HG02642 (cell line): ENCODE measurements around the gene FAM118B.

Experiments
- ATAC-seq: cut with Tn5 transposase; IDR thresholded peaks from one replicate; pipeline ENCODE4 v1.9.1; 2021; ENCODE audit warnings: mild to moderate bottlenecking; ENCODE audit not compliant: unreplicated experiment, poor library complexity

Gene FAM118B

GRCh38 chr11:126211236-126212088 lies at the start of gene FAM118B, which contains the start of gene RPUSD4:
Gene FAM118B, plus strand, starts transcription at chr11:126211782. Its CDS starts 23,220 bp downstream, at chr11:126235002.
Gene RPUSD4, minus strand, starts transcription at chr11:126211650. Its CDS starts 12 bp downstream, at chr11:126211638.
- peak; percentile 97 for ATAC-seq

- no peak for ATAC-seq
Measured at GRCh38 chr11:126162306-126163030, 49.1 kb upstream of the FAM118B start.

DNA sequence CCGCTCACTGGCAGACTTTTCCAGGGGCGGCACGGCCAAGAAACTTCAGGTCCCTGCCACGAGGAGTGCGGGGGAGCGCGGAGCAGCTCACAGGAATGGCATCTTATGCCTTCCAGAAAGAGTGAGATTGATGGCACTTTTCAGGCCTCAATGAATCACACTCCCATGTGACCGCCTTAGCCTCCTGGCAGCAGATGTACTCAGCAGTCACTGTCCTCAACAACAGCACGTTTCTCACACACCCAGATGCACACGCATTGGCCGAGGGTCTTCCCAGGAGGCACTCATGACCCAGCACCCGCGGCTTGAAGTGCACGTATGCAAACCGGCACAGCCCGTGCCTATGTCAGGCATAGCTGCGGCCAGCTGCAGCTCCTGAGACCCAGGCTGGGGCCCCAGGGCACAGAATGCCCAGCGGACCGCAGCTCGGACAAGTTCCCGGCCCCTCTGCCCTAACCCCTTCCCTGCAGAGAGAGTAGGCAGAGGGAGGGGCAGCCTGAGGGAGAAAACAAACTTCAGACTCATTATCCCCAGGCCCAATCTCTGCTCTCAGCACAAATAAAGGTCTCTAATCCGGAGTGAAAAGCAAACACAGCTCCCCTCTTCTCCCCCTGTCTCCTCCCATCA lies 48.4 kb upstream of the FAM118B start:
- ATAC-seq = no peak

DNA sequence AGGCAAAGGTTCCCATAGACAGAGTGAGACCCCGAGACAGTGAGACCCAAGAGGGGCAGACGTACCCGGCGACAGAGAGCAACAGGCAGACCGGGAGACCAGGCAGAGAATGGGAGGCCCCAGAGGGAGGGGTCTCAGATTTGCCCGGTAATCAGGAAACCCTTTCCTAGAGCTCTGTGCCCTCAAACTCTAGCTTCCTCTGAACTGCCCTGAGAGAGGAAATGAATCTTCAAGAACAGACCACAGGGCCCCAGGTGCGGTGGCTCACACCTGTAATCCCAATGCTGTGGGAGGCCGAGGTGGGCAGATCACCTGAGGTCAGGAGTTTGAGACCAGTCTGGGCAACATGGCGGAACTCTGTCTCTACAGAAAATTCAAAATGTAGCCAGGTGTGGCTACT lies 47.8 kb upstream of the FAM118B start:
- no peak for ATAC-seq

GRCh38 chr11:126164781-126165180 lies 46.8 kb upstream of the FAM118B start:
- ATAC-seq = no peak

GRCh38 chr11:126165311-126165720 lies 46.3 kb upstream of the FAM118B start:
- ATAC-seq = no peak

DNA sequence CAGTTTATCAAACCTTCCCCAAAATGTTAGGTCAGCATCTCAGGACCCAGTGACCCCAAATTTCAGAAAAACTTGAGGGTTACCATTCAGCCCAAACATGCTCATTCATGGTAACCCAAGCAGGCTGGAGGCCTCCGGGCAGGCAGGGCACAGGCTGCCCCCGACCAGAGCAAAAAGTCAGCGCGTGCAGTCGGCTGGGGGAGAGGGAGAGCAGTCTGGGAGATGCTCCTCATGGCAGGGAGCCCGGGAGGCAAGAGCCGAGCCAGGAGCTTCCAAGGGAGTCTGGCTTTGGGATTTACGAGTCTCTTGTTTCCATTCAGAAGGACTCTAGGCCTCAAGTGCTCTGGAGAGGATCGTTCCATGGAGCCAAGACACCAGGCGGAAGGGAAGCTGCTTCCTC lies 45.8 kb upstream of the FAM118B start:
- ATAC-seq = no peak

DNA sequence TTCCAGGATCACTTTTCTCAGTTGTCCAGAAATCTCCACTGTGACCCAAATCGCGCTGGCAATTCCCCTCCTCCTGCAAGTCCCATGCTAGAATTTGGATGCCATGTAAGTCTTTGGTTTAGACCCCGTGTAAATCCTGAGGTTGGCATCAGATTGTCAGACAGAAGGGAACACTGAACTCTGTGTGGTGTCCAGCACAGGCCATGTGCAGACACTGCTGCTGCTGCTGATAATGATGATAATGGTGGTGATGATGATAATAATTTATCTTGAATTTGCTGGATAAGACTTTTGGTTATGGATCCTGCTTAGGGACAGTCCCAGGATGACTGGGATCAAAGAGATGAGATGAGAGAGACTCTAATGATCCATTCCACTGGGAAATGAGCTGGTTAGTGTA lies 45.2 kb upstream of the FAM118B start:
- no peak for ATAC-seq

DNA sequence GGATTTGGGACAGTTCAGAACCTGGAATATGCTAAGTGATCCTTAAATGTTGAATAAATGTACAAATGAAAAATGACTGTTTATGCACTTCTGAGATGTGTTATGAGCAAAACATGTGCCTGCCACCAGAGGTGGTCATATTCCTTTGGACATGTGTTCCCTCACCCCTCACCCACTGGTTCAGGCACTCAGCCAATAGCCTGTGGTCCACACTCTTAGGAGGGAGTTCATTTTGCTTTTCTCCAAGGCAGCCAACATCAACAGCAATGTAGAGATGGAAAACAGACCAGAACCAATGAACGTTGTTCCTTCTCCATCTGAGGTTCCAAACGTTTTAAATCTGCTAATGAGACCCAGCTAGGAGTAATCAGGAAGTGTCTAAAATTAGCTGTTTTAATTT lies 44.1 kb upstream of the FAM118B start:
- ATAC-seq = no peak

- no peak for ATAC-seq
Measured at GRCh38 chr11:126169291-126169690, 42.3 kb upstream of the FAM118B start.

GRCh38 chr11:126172596-126173038 lies 39.0 kb upstream of the FAM118B start:
- ATAC-seq = no peak

DNA sequence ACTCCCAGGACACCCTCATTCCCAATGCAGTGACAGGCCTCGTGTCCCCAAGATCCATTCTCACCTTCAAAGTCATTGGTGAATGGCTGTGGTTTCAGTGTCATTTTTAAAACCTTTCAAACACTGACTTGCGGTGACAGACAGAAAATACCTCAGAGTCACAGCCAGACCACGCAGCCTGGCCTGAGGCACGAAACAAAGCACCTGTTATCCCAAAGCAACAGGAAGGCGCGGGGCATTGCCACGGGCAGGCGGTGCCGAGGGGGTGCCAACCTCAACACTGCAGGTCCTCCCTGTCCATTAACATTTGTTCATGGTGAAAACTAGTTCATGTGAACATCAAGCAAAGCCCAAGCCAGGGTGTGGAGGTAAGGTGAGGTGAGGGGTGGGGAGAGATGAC lies 38.3 kb upstream of the FAM118B start:
- ATAC-seq = no peak

GRCh38 chr11:126174816-126175215 lies 36.8 kb upstream of the FAM118B start:
- ATAC-seq = no peak

- no peak for ATAC-seq
Measured at GRCh38 chr11:126175393-126175792, 36.2 kb upstream of the FAM118B start.

DNA sequence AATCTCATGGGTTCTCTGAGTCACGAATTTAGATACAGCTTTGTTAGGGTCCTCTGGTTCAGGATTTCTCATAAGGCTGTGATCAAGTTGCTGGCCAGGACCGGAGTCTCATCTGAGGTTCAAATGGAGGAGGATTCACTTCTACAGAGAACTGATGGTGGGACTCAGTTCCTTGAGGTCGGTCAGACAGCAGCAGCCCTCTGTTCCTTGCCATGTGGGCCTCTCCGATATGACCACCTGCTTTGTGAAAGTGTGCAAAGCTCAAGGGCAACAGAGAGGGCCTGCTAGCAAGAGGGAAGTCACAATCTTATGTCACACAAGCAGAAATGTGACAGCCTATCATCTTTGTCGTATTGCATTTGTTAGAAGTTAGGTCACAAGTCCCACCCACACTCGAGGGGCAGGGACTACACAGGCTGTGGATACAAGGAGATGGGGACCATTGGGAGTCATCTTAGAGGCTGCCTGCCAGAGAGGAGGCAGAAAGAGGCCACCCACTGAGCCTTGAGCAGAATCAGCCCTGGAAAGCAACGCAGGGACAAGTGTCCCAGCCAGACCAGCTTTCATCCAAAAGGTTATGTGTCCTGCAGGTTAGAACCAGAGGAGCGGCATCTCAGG lies 34.6 kb upstream of the FAM118B start:
- ATAC-seq = no peak

- ATAC-seq = no peak
Measured at GRCh38 chr11:126181939-126182730, 29.4 kb upstream of the FAM118B start.

GRCh38 chr11:126182787-126183445 lies 28.7 kb upstream of the FAM118B start:
- no peak for ATAC-seq

- ATAC-seq = no peak
Measured at GRCh38 chr11:126185259-126186024, 26.1 kb upstream of the FAM118B start.
